ENCODE measurements around the gene PPARD.
"Not testable (repeated sequence)": the region's sequence is repeated elsewhere in the genome, so short reads cannot be mapped to it uniquely, and the experiment has no call there.

GRCh38 chr6:35328965-35329364 lies 13.4 kb upstream of the PPARD start:
- TF ChIP-seq, protein P1, sequence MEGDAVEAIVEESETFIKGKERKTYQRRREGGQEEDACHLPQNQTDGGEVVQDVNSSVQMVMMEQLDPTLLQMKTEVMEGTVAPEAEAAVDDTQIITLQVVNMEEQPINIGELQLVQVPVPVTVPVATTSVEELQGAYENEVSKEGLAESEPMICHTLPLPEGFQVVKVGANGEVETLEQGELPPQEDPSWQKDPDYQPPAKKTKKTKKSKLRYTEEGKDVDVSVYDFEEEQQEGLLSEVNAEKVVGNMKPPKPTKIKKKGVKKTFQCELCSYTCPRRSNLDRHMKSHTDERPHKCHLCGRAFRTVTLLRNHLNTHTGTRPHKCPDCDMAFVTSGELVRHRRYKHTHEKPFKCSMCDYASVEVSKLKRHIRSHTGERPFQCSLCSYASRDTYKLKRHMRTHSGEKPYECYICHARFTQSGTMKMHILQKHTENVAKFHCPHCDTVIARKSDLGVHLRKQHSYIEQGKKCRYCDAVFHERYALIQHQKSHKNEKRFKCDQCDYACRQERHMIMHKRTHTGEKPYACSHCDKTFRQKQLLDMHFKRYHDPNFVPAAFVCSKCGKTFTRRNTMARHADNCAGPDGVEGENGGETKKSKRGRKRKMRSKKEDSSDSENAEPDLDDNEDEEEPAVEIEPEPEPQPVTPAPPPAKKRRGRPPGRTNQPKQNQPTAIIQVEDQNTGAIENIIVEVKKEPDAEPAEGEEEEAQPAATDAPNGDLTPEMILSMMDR (IDR thresholded peaks at IDR 0.05), result not testable (repeated sequence)
- not testable (repeated sequence) for TF ChIP-seq POLR2A (IDR thresholded peaks at IDR 0.05)
